ENCODE data around the gene PGAP2. TPM values are rescaled to one million over a fixed set of nuclear protein-coding genes. Genes with fewer than 3 reads are reported as not detected.

PGAP2 gene
- total and polyA plus RNA-seq, 2 of the 13 experiments (the other 11 are each of a cell fraction or from before 2014, with no cell fraction given), result 21.5 to 47.8 TPM

DNA sequence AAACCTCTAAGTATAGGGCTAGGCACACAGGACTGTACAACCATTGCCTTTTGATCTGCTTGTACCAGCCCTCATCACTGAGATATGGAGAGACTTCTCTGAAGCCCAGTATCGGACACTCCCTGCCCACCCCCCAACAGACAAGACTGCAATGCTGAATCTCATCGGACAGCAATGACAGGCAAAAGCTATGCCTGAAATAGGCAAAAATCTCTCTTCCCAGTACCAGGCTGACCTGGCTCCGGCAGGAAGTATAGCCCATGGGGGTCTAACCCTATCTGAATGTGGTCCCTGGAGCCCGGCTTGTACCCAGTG is 25.9 kb downstream of the PGAP2 start:
- no peak overlapping the region for H2AFZ ChIP-seq (ENCODE audit: low read length)
- ChIA-PET POLR2A (interaction anchor here (1.3 kb wide), 1 partner anchor 37 kb away, joined by 3 read pairs; the partner anchor contains the start of gene NUP98), CTCF (ENCODE audit: low intra/inter-chr PET ratio, low total read pairs) (no interaction called here)
- no peak overlapping the region for H3K9ac ChIP-seq (ENCODE audit: insufficient read depth, low read depth, low read length)
- no peaks in the 10 kb centered on the region for H3K9me3 ChIP-seq (ENCODE audit: low read length)
- ATAC-seq (no peak), FAIRE-seq (no peak), DNase-seq (ENCODE audit: low spot score) (no peak)
- peaks cover 55% of the 10 kb centered on the region for H3K4me1 ChIP-seq (ENCODE audit: insufficient read depth, low read length)
- H3K79me2 ChIP-seq (ENCODE audit: insufficient read depth, low read length), result peaks cover 23% of the 10 kb centered on the region
- H3K4me2 ChIP-seq (ENCODE audit: low read depth, low read length), result no peak overlapping the region
- intact Hi-C loops (cut with micrococcal nuclease; ENCODE audit: unreplicated experiment), result no loop called here
- BruUV-seq (replicated peaks), result no TSS peak
- H3K4me3 ChIP-seq (replicated peaks in 1 of 3; ENCODE audit: insufficient read depth in 1 of 3, low read depth in 2 of 3, low read length in 3 of 3), result no peak overlapping the region
- in situ Hi-C loops (cut with HindIII; ENCODE audit: extremely low pct_ligation_motif_present, low pct_unique_long_range_greater_than_20kb), result no loop called here
- peaks cover under 1% of the 10 kb centered on the region; the same call in 1 of the 2 replicates for H4K20me1 ChIP-seq (ENCODE audit: insufficient read depth, low read length)
- peaks cover 4 to 13% of the 10 kb centered on the region in 2 experiments; a peak in 4 of 5 replicates for H3K36me3 ChIP-seq (replicated peaks in 1 of 2; ENCODE audit: control insufficient read depth in 1 of 2, insufficient read depth in 2 of 2, low read length in 2 of 2)
- H3K27me3 ChIP-seq (ENCODE audit: control insufficient read depth in 1 of 2, insufficient read depth in 2 of 2, low read length in 2 of 2), result no peaks in the 10 kb centered on the region
- no peak for TF ChIP-seq ZNF615 (CRISPR knock-in tag; IDR thresholded peaks at IDR 0.05; ENCODE audit: borderline replicate concordance)
- TF ChIP-seq ZNF703 (CRISPR knock-in tag; IDR thresholded peaks at IDR 0.05; ENCODE audit: borderline replicate concordance), result no peak
- no peak for TF ChIP-seq ZNF619 (CRISPR knock-in tag; IDR thresholded peaks at IDR 0.05)
- no peak for TF ChIP-seq PRPF4 (IDR thresholded peaks at IDR 0.05; ENCODE audit: low read depth, low read length, poor library complexity, severe bottlenecking)
- no peak for TF ChIP-seq PITX1 (CRISPR knock-in tag; IDR thresholded peaks at IDR 0.05)
- no peak for TF ChIP-seq ZBTB42 (CRISPR knock-in tag; IDR thresholded peaks at IDR 0.05)
- no peak for TF ChIP-seq ZNF556 (CRISPR knock-in tag; IDR thresholded peaks at IDR 0.05; ENCODE audit: borderline replicate concordance)
- TF ChIP-seq ZNF17 (CRISPR knock-in tag; IDR thresholded peaks at IDR 0.05), result no peak
- no peak for TF ChIP-seq POLR2AphosphoS2 (IDR thresholded peaks at IDR 0.05; ENCODE audit: low read depth, low read length)
- no peak for TF ChIP-seq HMGA1 (CRISPR knock-in tag; conservative IDR thresholded peaks at IDR 0.05)
- no peak for TF ChIP-seq CEBPZ (IDR thresholded peaks at IDR 0.05; ENCODE audit: low read length)
- TF ChIP-seq MTF1 (CRISPR knock-in tag; IDR thresholded peaks at IDR 0.05), result no peak
- no peak for TF ChIP-seq ZNF121 (CRISPR knock-in tag; IDR thresholded peaks at IDR 0.05)
- TF ChIP-seq ZBTB20 (CRISPR knock-in tag; IDR thresholded peaks at IDR 0.05; ENCODE audit: borderline replicate concordance, low read depth), result no peak
- 100% methylated on average over 3 of the region's 4 CpGs for WGBS (ENCODE audit: low lambda C conversion rate)
- H3K27ac ChIP-seq (ENCODE audit: extremely low read length, insufficient read depth, low read length), result no peak overlapping the region

Measured in HepG2 (cell line).